Lower leg skin (tissue), 3 donors: ENCODE results near the gene THADA.

Source experiments
- POLR2A ChIP-seq, 2 donors: fragments of 450-650 bp; IDR thresholded peaks; one replicate each; pipeline ENCODE4 v1.6.1; 2016 to 2017; ENCODE audit warnings: antibody characterized with exemption in 2 of 2, mild to moderate bottlenecking in 1 of 2, moderate library complexity in 1 of 2
- TF ChIP-seq, protein P1 (sequence below), 3 donors: fragments of 450-650 bp; IDR thresholded peaks; one replicate each; pipeline ENCODE4 v1.5.1; 2016; ENCODE audit warnings: antibody characterized with exemption in 3 of 3, mild to moderate bottlenecking in 3 of 3, moderate library complexity in 2 of 3

DNA sequence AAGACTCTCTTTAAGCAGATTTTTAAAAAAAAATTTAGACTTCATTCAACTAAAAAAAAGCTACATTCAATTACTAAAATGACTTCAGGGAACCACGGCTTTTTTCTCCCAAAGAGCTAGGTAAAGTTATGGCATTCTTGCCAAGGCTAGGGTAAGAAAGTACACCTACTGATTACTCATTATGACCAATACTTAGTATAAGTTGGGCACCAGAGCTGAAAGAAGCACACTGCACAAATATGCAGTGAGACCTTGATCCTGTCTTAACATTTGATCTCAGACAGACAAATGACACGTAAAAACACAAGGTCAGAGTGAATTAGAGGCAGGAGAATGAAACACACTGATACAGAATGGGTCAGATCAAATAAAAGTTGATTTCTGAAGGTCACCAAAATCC, 88.7 kb downstream of the THADA start:
- TF ChIP-seq, protein P1, sequence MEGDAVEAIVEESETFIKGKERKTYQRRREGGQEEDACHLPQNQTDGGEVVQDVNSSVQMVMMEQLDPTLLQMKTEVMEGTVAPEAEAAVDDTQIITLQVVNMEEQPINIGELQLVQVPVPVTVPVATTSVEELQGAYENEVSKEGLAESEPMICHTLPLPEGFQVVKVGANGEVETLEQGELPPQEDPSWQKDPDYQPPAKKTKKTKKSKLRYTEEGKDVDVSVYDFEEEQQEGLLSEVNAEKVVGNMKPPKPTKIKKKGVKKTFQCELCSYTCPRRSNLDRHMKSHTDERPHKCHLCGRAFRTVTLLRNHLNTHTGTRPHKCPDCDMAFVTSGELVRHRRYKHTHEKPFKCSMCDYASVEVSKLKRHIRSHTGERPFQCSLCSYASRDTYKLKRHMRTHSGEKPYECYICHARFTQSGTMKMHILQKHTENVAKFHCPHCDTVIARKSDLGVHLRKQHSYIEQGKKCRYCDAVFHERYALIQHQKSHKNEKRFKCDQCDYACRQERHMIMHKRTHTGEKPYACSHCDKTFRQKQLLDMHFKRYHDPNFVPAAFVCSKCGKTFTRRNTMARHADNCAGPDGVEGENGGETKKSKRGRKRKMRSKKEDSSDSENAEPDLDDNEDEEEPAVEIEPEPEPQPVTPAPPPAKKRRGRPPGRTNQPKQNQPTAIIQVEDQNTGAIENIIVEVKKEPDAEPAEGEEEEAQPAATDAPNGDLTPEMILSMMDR (IDR thresholded peaks at IDR 0.05), result no peak
- TF ChIP-seq POLR2A (IDR thresholded peaks at IDR 0.05), result no peak
